DND-41 (cell line): ENCODE data around the gene DIS3L2.

Source experiments
- ATAC-seq: fragments of 200-7000 bp; cut with Tn5 transposase; 3 replicates; pipeline ENCODE4 v1.9.1; 2021; ENCODE audit warnings: low read depth; ENCODE audit not compliant: insufficient read depth
- DNase-seq: peaks from one replicate; pipeline ENCODE4 v3.0.0-alpha.2; 2020
- H2AFZ ChIP-seq: 2 replicates; pipeline ENCODE4 v1.6.0; 2012; ENCODE audit warnings: low read depth, low read length
- H3K27ac ChIP-seq: 2 replicates; pipeline ENCODE4 v1.5.1; 2012; ENCODE audit warnings: low read length, inconsistent platforms
- H3K27me3 ChIP-seq: fragments of 200-600 bp; sonication (generic); 2 replicates; pipeline ENCODE4 v1.6.0; 2012; ENCODE audit warnings: low read length, mild to moderate bottlenecking, inconsistent platforms; ENCODE audit not compliant: insufficient read depth, poor library complexity
- H3K36me3 ChIP-seq: 2 replicates; pipeline ENCODE4 v1.5.1; 2012; ENCODE audit warnings: low read length, inconsistent platforms; ENCODE audit not compliant: insufficient read depth
- H3K4me1 ChIP-seq: 2 replicates; pipeline ENCODE4 v1.5.1; 2012; ENCODE audit warnings: mild to moderate bottlenecking, low read length; ENCODE audit not compliant: insufficient read depth
- H3K4me2 ChIP-seq: 2 replicates; pipeline ENCODE4 v1.6.0; 2012; ENCODE audit warnings: mild to moderate bottlenecking, moderate library complexity, low read length, inconsistent platforms; ENCODE audit not compliant: insufficient read depth
- H3K4me3 ChIP-seq, 2 experiments: fragments of 200-600 bp in 1 of 2; shearing (Covaris generic) in 1 of 2; 2 replicates each; pipeline ENCODE4 v1.5.1; 2012 to 2016; ENCODE audit warnings: inconsistent platforms in 2 of 2, low read length in 2 of 2, mild to moderate bottlenecking in 2 of 2, low read depth in 1 of 2, moderate library complexity in 1 of 2
- H3K79me2 ChIP-seq: 2 replicates; pipeline ENCODE4 v1.6.0; 2012; ENCODE audit warnings: low read length, inconsistent platforms; ENCODE audit not compliant: insufficient read depth
- H3K9ac ChIP-seq: 2 replicates; pipeline ENCODE4 v1.6.0; 2012; ENCODE audit warnings: low read depth, mild to moderate bottlenecking, inconsistent platforms, low read length, moderate library complexity
- H3K9me3 ChIP-seq: 2 replicates; pipeline ENCODE4 v1.5.1; 2012; ENCODE audit warnings: low read length, moderate library complexity, mild to moderate bottlenecking, inconsistent platforms; ENCODE audit not compliant: insufficient read depth, severe bottlenecking
- H4K20me1 ChIP-seq: 2 replicates; pipeline ENCODE4 v1.6.0; 2012; ENCODE audit warnings: low read length; ENCODE audit not compliant: insufficient read depth
- EZH2 ChIP-seq: IDR thresholded peaks from 3 replicates; pipeline ENCODE4 v1.6.1; 2012; ENCODE audit warnings: borderline replicate concordance, low read depth, mild to moderate bottlenecking, moderate library complexity, low read length, inconsistent platforms; ENCODE audit not compliant: severe bottlenecking
- TF ChIP-seq, protein P1 (sequence below): IDR thresholded peaks from 2 replicates; pipeline ENCODE4 v1.5.1; 2012; ENCODE audit warnings: borderline replicate concordance, low read length, moderate library complexity, mild to moderate bottlenecking; ENCODE audit not compliant: poor library complexity, severe bottlenecking; ENCODE audit errors: extremely low read depth

DIS3L2 gene

GRCh38 chr2:232075859-232076258, 114.3 kb downstream of the DIS3L2 start:
- Histone ChIP-seq H3K36me3 (no peaks in the 10 kb centered on the region), H4K20me1 (peaks cover 3% of the 10 kb centered on the region; the same call in 1 of the 2 replicates), H3K27me3 (no peaks in the 10 kb centered on the region), H3K9me3 (peaks cover under 1% of the 10 kb centered on the region), H3K4me2 (no peak overlapping the region), H3K4me1 (0 out of 2 replicates have a peak, but pooled peaks cover 4% of the 10 kb centered on the region), H3K4me3 (no peak overlapping the region), H3K9ac (no peak overlapping the region), H3K27ac (no peak overlapping the region), H2AFZ (no peak overlapping the region), H3K79me2 (0 out of 2 replicates have a peak, but pooled peaks cover under 1% of the 10 kb centered on the region)
- DNase-seq (no peak), ATAC-seq (no peak)
- no peak for TF ChIP-seq EZH2
- TF ChIP-seq, protein P1, sequence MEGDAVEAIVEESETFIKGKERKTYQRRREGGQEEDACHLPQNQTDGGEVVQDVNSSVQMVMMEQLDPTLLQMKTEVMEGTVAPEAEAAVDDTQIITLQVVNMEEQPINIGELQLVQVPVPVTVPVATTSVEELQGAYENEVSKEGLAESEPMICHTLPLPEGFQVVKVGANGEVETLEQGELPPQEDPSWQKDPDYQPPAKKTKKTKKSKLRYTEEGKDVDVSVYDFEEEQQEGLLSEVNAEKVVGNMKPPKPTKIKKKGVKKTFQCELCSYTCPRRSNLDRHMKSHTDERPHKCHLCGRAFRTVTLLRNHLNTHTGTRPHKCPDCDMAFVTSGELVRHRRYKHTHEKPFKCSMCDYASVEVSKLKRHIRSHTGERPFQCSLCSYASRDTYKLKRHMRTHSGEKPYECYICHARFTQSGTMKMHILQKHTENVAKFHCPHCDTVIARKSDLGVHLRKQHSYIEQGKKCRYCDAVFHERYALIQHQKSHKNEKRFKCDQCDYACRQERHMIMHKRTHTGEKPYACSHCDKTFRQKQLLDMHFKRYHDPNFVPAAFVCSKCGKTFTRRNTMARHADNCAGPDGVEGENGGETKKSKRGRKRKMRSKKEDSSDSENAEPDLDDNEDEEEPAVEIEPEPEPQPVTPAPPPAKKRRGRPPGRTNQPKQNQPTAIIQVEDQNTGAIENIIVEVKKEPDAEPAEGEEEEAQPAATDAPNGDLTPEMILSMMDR, result no peak

DNA sequence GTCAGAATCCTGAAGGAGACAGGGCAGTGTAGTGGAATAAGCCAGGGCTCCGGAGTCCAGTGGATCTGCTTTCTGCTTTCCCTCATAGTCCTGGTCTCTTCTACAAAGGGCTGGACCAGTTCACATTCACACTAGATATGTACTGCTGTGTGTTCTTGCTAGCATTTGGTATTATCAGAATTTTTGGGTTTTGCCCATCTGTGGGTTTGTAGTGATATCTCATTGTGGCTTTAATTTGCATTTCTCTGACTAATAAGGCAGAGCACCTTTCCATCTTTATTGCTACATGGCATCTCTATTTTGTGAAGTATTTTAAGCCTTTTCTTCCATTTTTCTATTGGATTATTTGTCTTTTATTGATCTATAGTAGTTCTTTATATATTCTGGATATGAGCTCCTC, 114.8 kb downstream of the DIS3L2 start:
- TF ChIP-seq EZH2, result no peak
- TF ChIP-seq, protein P1, result no peak
- no peak for ATAC-seq

GRCh38 chr2:232076736-232077135, 115.2 kb downstream of the DIS3L2 start:
- Histone ChIP-seq H2AFZ (no peak overlapping the region), H3K27me3 (no peaks in the 10 kb centered on the region), H3K9me3 (peaks cover 6% of the 10 kb centered on the region), H3K27ac (no peak overlapping the region), H3K4me2 (no peak overlapping the region), H4K20me1 (peaks cover 3% of the 10 kb centered on the region; the same call in 1 of the 2 replicates), H3K9ac (no peak overlapping the region), H3K36me3 (no peaks in the 10 kb centered on the region), H3K4me1 (0 out of 2 replicates have a peak, but pooled peaks cover 3% of the 10 kb centered on the region), H3K4me3 (no peak overlapping the region), H3K79me2 (no peaks in the 10 kb centered on the region)
- TF ChIP-seq, protein P1, result no peak
- no peak for TF ChIP-seq EZH2
- ATAC-seq, result no peak
- DNase-seq, result no peak

More for the DNA sequence above, 114.8 kb downstream of the DIS3L2 start:
- peaks cover 3% of the 10 kb centered on the region; the same call in 1 of the 2 replicates for H4K20me1 ChIP-seq
- peaks cover 3% of the 10 kb centered on the region for H3K9me3 ChIP-seq
- no peak overlapping the region for H3K27ac ChIP-seq
- DNase-seq, result no peak
- 0 out of 2 replicates have a peak, but pooled peaks cover 4% of the 10 kb centered on the region for H3K4me1 ChIP-seq
- H3K4me2 ChIP-seq, result no peak overlapping the region
- H3K9ac ChIP-seq, result no peak overlapping the region
- H3K4me3 ChIP-seq, result no peak overlapping the region
- H3K79me2 ChIP-seq, result no peaks in the 10 kb centered on the region
- no peaks in the 10 kb centered on the region for H3K27me3 ChIP-seq
- no peaks in the 10 kb centered on the region for H3K36me3 ChIP-seq
- no peak overlapping the region for H2AFZ ChIP-seq
